Upper lobe of right lung (tissue), 1 donor: ENCODE data around the gene ALG2. TPM values are rescaled to one million over a fixed set of nuclear protein-coding genes. Genes with fewer than 3 reads are reported as not detected.

Experiments
- ATAC-seq: fragments of 200-7000 bp; cut with Tn5 transposase; one replicate; pipeline ENCODE4 v1.9.1; 2020; ENCODE audit warnings: mild to moderate bottlenecking, moderate library complexity
- DNase-seq: peaks from one replicate; pipeline ENCODE4 v3.0.0-alpha.2; 2020
- H3K27ac ChIP-seq: fragments of 200-600 bp; one replicate; pipeline ENCODE4 v1.8.0; 2022
- H3K27me3 ChIP-seq: fragments of 200-600 bp; one replicate; pipeline ENCODE4 v1.8.0; 2022; ENCODE audit warnings: mild to moderate bottlenecking
- H3K36me3 ChIP-seq: fragments of 200-600 bp; one replicate; pipeline ENCODE4 v1.8.0; 2022
- H3K4me1 ChIP-seq: fragments of 200-600 bp; one replicate; pipeline ENCODE4 v1.8.0; 2022
- H3K4me3 ChIP-seq: fragments of 200-600 bp; one replicate; pipeline ENCODE4 v1.8.0; 2022; ENCODE audit warnings: mild to moderate bottlenecking
- H3K9me3 ChIP-seq: fragments of 200-600 bp; one replicate; pipeline ENCODE4 v1.8.0; 2022
- intact Hi-C: fragments of 100-400 bp; cut with DNase I; formaldehyde crosslinking; loops from one replicate; pipeline ENCODE4 v1.11.0; 2022
- total RNA-seq: library from RNA; stranded (reverse); fragmentation: NEBNext Ultra II Directional; extraction: Animal tissue kit (Norgen Biotek cat#: 25700); gene quantifications from one replicate; pipeline ENCODE4 v1.2.1, GENCODE V29; 2021
- TF ChIP-seq, protein P1 (sequence below): fragments of 200-600 bp; IDR thresholded peaks from one replicate; pipeline ENCODE4 v1.8.0; 2022; ENCODE audit warnings: antibody characterized with exemption
- donor health status: DM: no; HTN: yes; CAD: no; lungs with severe emphysema.

Gene ALG2
- total RNA-seq, 1 donor from 2014 or later = 39.2 TPM

DNA sequence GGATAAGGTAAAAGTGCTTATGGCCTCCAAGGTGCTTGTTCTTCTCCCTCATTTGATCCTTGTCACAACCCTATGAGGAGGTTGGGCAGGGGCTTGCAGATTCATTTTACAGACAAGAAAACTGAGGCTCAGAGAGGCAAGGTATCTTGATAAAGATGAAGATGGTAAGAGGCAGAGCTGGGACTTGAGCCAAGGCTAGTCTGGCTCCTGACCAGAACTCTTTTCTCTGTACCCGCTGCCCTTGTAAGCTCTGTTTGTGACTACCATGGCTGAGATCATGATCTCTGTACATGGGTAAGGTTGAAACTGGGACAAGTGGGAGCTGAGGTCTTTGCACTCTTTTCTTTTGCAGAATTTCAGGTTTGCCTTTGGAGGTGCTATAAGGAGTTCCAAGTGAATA lies 33.9 kb upstream of the ALG2 start:
- no peak for DNase-seq
- H3K36me3 ChIP-seq = no peaks in the 10 kb centered on the region
- no peaks in the 10 kb centered on the region for H3K9me3 ChIP-seq
- H3K4me1 ChIP-seq = no peaks in the 10 kb centered on the region
- TF ChIP-seq, protein P1, sequence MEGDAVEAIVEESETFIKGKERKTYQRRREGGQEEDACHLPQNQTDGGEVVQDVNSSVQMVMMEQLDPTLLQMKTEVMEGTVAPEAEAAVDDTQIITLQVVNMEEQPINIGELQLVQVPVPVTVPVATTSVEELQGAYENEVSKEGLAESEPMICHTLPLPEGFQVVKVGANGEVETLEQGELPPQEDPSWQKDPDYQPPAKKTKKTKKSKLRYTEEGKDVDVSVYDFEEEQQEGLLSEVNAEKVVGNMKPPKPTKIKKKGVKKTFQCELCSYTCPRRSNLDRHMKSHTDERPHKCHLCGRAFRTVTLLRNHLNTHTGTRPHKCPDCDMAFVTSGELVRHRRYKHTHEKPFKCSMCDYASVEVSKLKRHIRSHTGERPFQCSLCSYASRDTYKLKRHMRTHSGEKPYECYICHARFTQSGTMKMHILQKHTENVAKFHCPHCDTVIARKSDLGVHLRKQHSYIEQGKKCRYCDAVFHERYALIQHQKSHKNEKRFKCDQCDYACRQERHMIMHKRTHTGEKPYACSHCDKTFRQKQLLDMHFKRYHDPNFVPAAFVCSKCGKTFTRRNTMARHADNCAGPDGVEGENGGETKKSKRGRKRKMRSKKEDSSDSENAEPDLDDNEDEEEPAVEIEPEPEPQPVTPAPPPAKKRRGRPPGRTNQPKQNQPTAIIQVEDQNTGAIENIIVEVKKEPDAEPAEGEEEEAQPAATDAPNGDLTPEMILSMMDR = no peak
- H3K27me3 ChIP-seq = no peaks in the 10 kb centered on the region
- intact Hi-C loops = no loop called here
- H3K4me3 ChIP-seq = no peak overlapping the region
- no peak overlapping the region for H3K27ac ChIP-seq
- no peak for ATAC-seq

- Histone ChIP-seq H3K4me3 (no peak overlapping the region), H3K27me3 (no peaks in the 10 kb centered on the region), H3K36me3 (no peaks in the 10 kb centered on the region), H3K4me1 (no peaks in the 10 kb centered on the region), H3K27ac (no peak overlapping the region), H3K9me3 (no peaks in the 10 kb centered on the region)
- DNase-seq (no peak), ATAC-seq (no peak)
- intact Hi-C loops = no loop called here
- TF ChIP-seq, protein P1 = no peak
These were observed 32.2 kb upstream of the ALG2 start for GRCh38 chr9:99253772-99254431.

DNA sequence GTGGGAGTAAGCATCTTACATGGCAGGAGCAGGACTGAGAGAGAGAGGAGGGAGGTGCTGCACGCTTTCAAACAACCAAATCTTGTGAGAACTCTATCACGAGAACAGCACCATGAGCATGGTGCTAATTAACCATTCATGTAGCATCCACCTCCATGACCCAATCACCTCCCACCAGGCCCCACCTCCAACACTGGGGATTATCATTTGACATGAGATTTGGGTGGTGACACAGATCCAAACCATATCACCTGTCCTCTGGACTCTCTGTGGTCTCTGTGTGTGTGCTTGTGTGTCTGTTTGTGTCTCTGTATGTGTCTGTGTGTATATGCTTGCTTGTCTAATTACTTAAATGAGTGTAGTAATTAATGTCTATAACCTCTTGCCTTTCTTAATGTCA lies 31.4 kb upstream of the ALG2 start:
- ATAC-seq = no peak
- Histone ChIP-seq H3K4me3 (no peak overlapping the region), H3K27me3 (no peaks in the 10 kb centered on the region), H3K4me1 (no peaks in the 10 kb centered on the region), H3K9me3 (no peaks in the 10 kb centered on the region), H3K27ac (no peak overlapping the region), H3K36me3 (no peaks in the 10 kb centered on the region)
- no peak for DNase-seq
- TF ChIP-seq, protein P1 = no peak
- intact Hi-C loops = no loop called here

GRCh38 chr9:99251157-99251556 lies 29.4 kb upstream of the ALG2 start:
- no peak overlapping the region for H3K27ac ChIP-seq
- H3K36me3 ChIP-seq = no peaks in the 10 kb centered on the region
- TF ChIP-seq, protein P1 = no peak
- no peaks in the 10 kb centered on the region for H3K4me1 ChIP-seq
- no peaks in the 10 kb centered on the region for H3K27me3 ChIP-seq
- H3K9me3 ChIP-seq = no peaks in the 10 kb centered on the region
- no peak overlapping the region for H3K4me3 ChIP-seq
- intact Hi-C loops = no loop called here
- no peak for DNase-seq
- ATAC-seq = no peak

DNA sequence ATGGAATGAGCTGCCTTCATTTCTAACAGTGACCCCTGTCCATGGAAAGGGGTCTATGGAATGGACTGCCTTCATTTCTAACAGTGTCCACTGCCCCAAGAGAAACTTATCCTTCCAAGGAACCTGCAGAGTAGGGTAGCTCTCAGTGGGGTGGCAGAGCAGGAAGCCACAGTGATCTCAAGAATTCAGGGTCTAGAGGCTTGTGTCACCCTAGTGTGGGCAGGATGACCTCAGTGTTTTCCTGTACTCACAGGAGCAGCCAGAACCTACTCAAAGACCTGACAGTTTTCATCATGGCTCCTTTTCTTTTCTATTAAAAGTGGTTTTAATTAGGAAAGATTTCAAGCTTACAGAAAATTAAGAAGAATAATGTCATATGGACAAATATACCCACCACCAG lies 27.9 kb upstream of the ALG2 start:
- Histone ChIP-seq H3K9me3 (no peaks in the 10 kb centered on the region), H3K4me3 (no peak overlapping the region), H3K36me3 (no peaks in the 10 kb centered on the region), H3K27me3 (no peaks in the 10 kb centered on the region), H3K27ac (no peak overlapping the region), H3K4me1 (no peaks in the 10 kb centered on the region)
- DNase-seq (no peak), ATAC-seq (no peak)
- intact Hi-C loops = no loop called here
- TF ChIP-seq, protein P1 = no peak
